HepG2 (cell line): ENCODE data around the gene CNPY4. TPM values are rescaled to one million over a fixed set of nuclear protein-coding genes. Genes with fewer than 3 reads are reported as not detected.

Source experiments
- ATM ChIP-seq: fragments of 450-650 bp; IDR thresholded peaks from 2 replicates; pipeline ENCODE4 v1.7.1; 2017; ENCODE audit warnings: mild to moderate bottlenecking, borderline replicate concordance
- FOXA3 ChIP-seq: IDR thresholded peaks from 2 replicates; pipeline ENCODE4 v1.6.1; 2016; ENCODE audit warnings: missing genetic modification reagents, missing compliant biosample characterization
- FOXK1 ChIP-seq: sonication (generic); formaldehyde crosslinking; IDR thresholded peaks from 2 replicates; pipeline ENCODE4 v1.4.0; 2020; ENCODE audit warnings: low read depth, missing genetic modification reagents, borderline replicate concordance
- GABPA ChIP-seq, 2 experiments: IDR thresholded peaks; 2 replicates each; pipeline ENCODE4 v1.6.1; 2011 to 2016; ENCODE audit warnings: low read depth in 2 of 2, low read length in 1 of 2, missing biosample characterization in 1 of 2, missing genetic modification characterization in 1 of 2
- GATAD1 ChIP-seq: IDR thresholded peaks from 2 replicates; pipeline ENCODE4 v1.6.1; 2016; ENCODE audit warnings: missing genetic modification reagents, missing compliant biosample characterization
- KDM5B ChIP-seq: sonication (generic); formaldehyde crosslinking; IDR thresholded peaks from 2 replicates; pipeline ENCODE4 v1.4.0; 2020; ENCODE audit warnings: missing genetic modification reagents, mild to moderate bottlenecking, borderline replicate concordance
- KMT2A ChIP-seq: sonication (generic); formaldehyde crosslinking; IDR thresholded peaks from 2 replicates; pipeline ENCODE4 v1.4.0; 2020; ENCODE audit warnings: missing genetic modification reagents
- MIER3 ChIP-seq: IDR thresholded peaks from 2 replicates; pipeline ENCODE4 v1.6.1; 2016; ENCODE audit warnings: missing compliant biosample characterization, borderline replicate concordance
- SIN3B ChIP-seq: fragments of 150-350 bp; IDR thresholded peaks from 2 replicates; pipeline ENCODE4 v1.6.1; 2014; ENCODE audit warnings: low read length
- SMC3 ChIP-seq: IDR thresholded peaks from 2 replicates; pipeline ENCODE4 v1.6.1; 2011; ENCODE audit warnings: low read length, improper control_type of control experiment
- TARDBP ChIP-seq: sonication (generic); formaldehyde crosslinking; IDR thresholded peaks from 2 replicates; pipeline ENCODE4 v1.8.0; 2022; ENCODE audit warnings: mild to moderate bottlenecking, missing genetic modification reagents
- TGIF2 ChIP-seq: IDR thresholded peaks from 2 replicates; pipeline ENCODE4 v1.6.1; 2016; ENCODE audit warnings: control low read depth, missing compliant biosample characterization
- THAP11 ChIP-seq: IDR thresholded peaks from 2 replicates; pipeline ENCODE4 v1.6.1; 2016; ENCODE audit warnings: missing biosample characterization, missing genetic modification reagents
- TMF1 ChIP-seq: sonication (generic); formaldehyde crosslinking; IDR thresholded peaks from 2 replicates; pipeline ENCODE4 v1.8.1; 2022; ENCODE audit warnings: low read depth, missing genetic modification reagents
- ZBTB20 ChIP-seq: sonication (generic); formaldehyde crosslinking; IDR thresholded peaks from 2 replicates; pipeline ENCODE4 v1.8.1; 2023; ENCODE audit warnings: missing genetic modification reagents, low read depth, mild to moderate bottlenecking, borderline replicate concordance
- ZFP36L1 ChIP-seq: sonication (generic); formaldehyde crosslinking; IDR thresholded peaks from 2 replicates; pipeline ENCODE4 v1.8.0; 2022; ENCODE audit warnings: mild to moderate bottlenecking, missing genetic modification reagents, moderate library complexity
- ZNF232 ChIP-seq: sonication (generic); formaldehyde crosslinking; IDR thresholded peaks from 2 replicates; pipeline ENCODE4 v1.4.0; 2020; ENCODE audit warnings: missing genetic modification reagents, borderline replicate concordance
- ZNF296 ChIP-seq: sonication (generic); formaldehyde crosslinking; conservative IDR thresholded peaks from 2 replicates; pipeline ENCODE4 v1.5.0; 2020; ENCODE audit warnings: mild to moderate bottlenecking, missing genetic modification reagents
- ZNF326 ChIP-seq: sonication (generic); formaldehyde crosslinking; IDR thresholded peaks from 2 replicates; pipeline ENCODE4 v1.4.0; 2020; ENCODE audit warnings: missing genetic modification reagents, borderline replicate concordance
- ZNF431 ChIP-seq: sonication (generic); formaldehyde crosslinking; IDR thresholded peaks from 2 replicates; pipeline ENCODE4 v1.9.0; 2022; ENCODE audit warnings: missing genetic modification reagents, low read depth, mild to moderate bottlenecking, borderline replicate concordance
- ZNF614 ChIP-seq: IDR thresholded peaks from 2 replicates; pipeline ENCODE4 v1.6.1; 2018; ENCODE audit warnings: missing biosample characterization, missing genetic modification reagents, inconsistent platforms, borderline replicate concordance
- ZNF629 ChIP-seq: sonication (generic); formaldehyde crosslinking; conservative IDR thresholded peaks from 2 replicates; pipeline ENCODE4 v1.5.0; 2020; ENCODE audit warnings: missing genetic modification reagents
- ZNF747 ChIP-seq: sonication (generic); formaldehyde crosslinking; IDR thresholded peaks from 2 replicates; pipeline ENCODE4 v1.8.1; 2023; ENCODE audit warnings: missing genetic modification reagents, mild to moderate bottlenecking, borderline replicate concordance
- ZNF841 ChIP-seq: sonication (generic); formaldehyde crosslinking; IDR thresholded peaks from 2 replicates; pipeline ENCODE4 v1.8.1; 2023; ENCODE audit warnings: missing genetic modification reagents, borderline replicate concordance
- polyA plus RNA-seq, 8 experiments: library from polyadenylated mRNA; depleted of rRNA in 3 of 8; stranded (reverse) in 7 of 8; unstranded in 1 of 8; fragments of >200 nt; fragmentation: Illumina TruSeq in 4 of 8; extraction: Trizol in 4 of 8; gene quantifications; 2 replicates each; pipeline versions ENCODE4 v1.2.1 to v1.2.3, GENCODE V29; 2011 to 2016; ENCODE audit warnings: low read depth in 4 of 8, missing spikeins in 1 of 8, mixed read lengths in 1 of 8; ENCODE audit not compliant: insufficient read depth in 1 of 8
- total RNA-seq, 5 experiments: library from RNA; depleted of rRNA; stranded (reverse); fragments of >200 nt; fragmentation: Illumina TruSeq; extraction: Trizol; gene quantifications; 2 replicates each; pipeline ENCODE4 v1.2.3, GENCODE V29; 2016; ENCODE audit warnings: low read depth in 1 of 5
- TF ChIP-seq, protein P1 (sequence below): IDR thresholded peaks from 2 replicates; pipeline ENCODE4 v1.6.1; 2016; ENCODE audit warnings: control low read depth
- TF ChIP-seq, protein P2 (sequence below): sonication (generic); formaldehyde crosslinking; IDR thresholded peaks from 2 replicates; pipeline ENCODE4 v1.4.0; 2020; ENCODE audit warnings: mild to moderate bottlenecking, missing genetic modification reagents
- TF ChIP-seq, protein P3 (sequence below): IDR thresholded peaks from 2 replicates; pipeline ENCODE4 v1.6.1; 2016; ENCODE audit warnings: low read depth, control low read depth
- TF ChIP-seq, protein P4 (sequence below): sonication (generic); formaldehyde crosslinking; IDR thresholded peaks from 2 replicates; pipeline ENCODE4 v1.8.0; 2022; ENCODE audit warnings: mild to moderate bottlenecking, missing genetic modification reagents, moderate library complexity

Gene CNPY4
- total and polyA plus RNA-seq, 2 of the 13 experiments (the other 11 are each of a cell fraction or from before 2014, with no cell fraction given): 6.2 to 12.7 TPM

DNA sequence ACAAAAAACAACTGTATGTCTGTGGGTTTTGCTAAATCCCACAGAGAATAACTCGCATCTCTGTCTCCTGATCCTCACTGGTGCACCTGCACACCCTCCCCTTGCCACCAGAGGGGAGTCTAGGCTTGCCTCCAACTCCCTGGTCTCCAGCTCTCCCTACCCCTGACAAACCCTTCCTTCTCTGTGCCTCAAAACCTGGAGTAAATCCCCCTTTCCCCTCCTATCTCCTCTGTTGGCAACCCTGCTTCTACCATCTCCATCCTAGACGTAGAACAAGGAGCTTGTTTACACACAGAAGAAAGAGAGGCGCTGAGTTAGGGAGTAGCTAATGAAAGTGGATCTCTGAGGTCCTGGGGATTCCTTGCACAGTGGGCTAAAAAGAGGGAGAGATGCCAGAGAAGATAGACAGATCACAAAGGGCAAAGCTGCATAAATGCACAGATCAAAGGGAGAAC, 13.3 kb downstream of the CNPY4 start (continued):
- TF ChIP-seq, protein P1, sequence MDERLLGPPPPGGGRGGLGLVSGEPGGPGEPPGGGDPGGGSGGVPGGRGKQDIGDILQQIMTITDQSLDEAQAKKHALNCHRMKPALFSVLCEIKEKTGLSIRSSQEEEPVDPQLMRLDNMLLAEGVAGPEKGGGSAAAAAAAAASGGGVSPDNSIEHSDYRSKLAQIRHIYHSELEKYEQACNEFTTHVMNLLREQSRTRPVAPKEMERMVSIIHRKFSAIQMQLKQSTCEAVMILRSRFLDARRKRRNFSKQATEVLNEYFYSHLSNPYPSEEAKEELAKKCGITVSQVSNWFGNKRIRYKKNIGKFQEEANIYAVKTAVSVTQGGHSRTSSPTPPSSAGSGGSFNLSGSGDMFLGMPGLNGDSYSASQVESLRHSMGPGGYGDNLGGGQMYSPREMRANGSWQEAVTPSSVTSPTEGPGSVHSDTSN (CRISPR knock-in tag): no peak
- TF ChIP-seq ATM (no peak), FOXA3 (CRISPR knock-in tag) (0 out of 2 replicates have a peak, but pooled peaks have one; percentile 10), ZFP36L1 (CRISPR knock-in tag) (0 out of 2 replicates have a peak, but pooled peaks have one; percentile 13), MIER3 (CRISPR knock-in tag) (no peak), ZNF614 (CRISPR knock-in tag) (0 out of 2 replicates have a peak, but pooled peaks have one; percentile 14), GABPA (IDR thresholded peaks at IDR 0.05; ENCODE audit: low read depth, low read length) (no peak), GABPA (CRISPR knock-in tag; IDR thresholded peaks at IDR 0.05; ENCODE audit: low read depth) (no peak), ZNF296 (no peak), TARDBP (CRISPR knock-in tag) (no peak), KMT2A (CRISPR knock-in tag) (no peak), ZNF841 (CRISPR knock-in tag) (no peak), SMC3 (peak; percentile 93), ZNF629 (CRISPR knock-in tag) (0 out of 2 replicates have a peak, but pooled peaks have one; percentile 11), TMF1 (no peak), THAP11 (CRISPR knock-in tag) (peak; percentile 23; the same call in 1 of the 2 replicates), TGIF2 (CRISPR knock-in tag) (0 out of 2 replicates have a peak, but pooled peaks have one; percentile 32), ZNF431 (CRISPR knock-in tag) (no peak), ZNF232 (CRISPR knock-in tag) (no peak), ZNF326 (CRISPR knock-in tag) (no peak), ZBTB20 (CRISPR knock-in tag) (no peak), GATAD1 (CRISPR knock-in tag) (0 out of 2 replicates have a peak, but pooled peaks have one; percentile 27), ZNF747 (CRISPR knock-in tag) (no peak), FOXK1 (CRISPR knock-in tag) (no peak), KDM5B (CRISPR knock-in tag) (no peak), SIN3B (no peak)
- TF ChIP-seq, protein P2, sequence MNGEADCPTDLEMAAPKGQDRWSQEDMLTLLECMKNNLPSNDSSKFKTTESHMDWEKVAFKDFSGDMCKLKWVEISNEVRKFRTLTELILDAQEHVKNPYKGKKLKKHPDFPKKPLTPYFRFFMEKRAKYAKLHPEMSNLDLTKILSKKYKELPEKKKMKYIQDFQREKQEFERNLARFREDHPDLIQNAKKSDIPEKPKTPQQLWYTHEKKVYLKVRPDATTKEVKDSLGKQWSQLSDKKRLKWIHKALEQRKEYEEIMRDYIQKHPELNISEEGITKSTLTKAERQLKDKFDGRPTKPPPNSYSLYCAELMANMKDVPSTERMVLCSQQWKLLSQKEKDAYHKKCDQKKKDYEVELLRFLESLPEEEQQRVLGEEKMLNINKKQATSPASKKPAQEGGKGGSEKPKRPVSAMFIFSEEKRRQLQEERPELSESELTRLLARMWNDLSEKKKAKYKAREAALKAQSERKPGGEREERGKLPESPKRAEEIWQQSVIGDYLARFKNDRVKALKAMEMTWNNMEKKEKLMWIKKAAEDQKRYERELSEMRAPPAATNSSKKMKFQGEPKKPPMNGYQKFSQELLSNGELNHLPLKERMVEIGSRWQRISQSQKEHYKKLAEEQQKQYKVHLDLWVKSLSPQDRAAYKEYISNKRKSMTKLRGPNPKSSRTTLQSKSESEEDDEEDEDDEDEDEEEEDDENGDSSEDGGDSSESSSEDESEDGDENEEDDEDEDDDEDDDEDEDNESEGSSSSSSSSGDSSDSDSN (CRISPR knock-in tag): no peak
- TF ChIP-seq, protein P3, sequence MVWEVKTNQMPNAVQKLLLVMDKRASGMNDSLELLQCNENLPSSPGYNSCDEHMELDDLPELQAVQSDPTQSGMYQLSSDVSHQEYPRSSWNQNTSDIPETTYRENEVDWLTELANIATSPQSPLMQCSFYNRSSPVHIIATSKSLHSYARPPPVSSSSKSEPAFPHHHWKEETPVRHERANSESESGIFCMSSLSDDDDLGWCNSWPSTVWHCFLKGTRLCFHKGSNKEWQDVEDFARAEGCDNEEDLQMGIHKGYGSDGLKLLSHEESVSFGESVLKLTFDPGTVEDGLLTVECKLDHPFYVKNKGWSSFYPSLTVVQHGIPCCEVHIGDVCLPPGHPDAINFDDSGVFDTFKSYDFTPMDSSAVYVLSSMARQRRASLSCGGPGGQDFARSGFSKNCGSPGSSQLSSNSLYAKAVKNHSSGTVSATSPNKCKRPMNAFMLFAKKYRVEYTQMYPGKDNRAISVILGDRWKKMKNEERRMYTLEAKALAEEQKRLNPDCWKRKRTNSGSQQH (CRISPR knock-in tag): no peak
- TF ChIP-seq, protein P4, sequence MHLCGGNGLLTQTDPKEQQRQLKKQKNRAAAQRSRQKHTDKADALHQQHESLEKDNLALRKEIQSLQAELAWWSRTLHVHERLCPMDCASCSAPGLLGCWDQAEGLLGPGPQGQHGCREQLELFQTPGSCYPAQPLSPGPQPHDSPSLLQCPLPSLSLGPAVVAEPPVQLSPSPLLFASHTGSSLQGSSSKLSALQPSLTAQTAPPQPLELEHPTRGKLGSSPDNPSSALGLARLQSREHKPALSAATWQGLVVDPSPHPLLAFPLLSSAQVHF (CRISPR knock-in tag): no peak
